Thymus (tissue), 11 donors: ENCODE data around the gene TP53I13. TPM values are rescaled to one million over a fixed set of nuclear protein-coding genes. Genes with fewer than 3 reads are reported as not detected.

Experiments used
- DNase-seq, 9 donors: peaks; one replicate each; pipeline ENCODE4 v3.0.0-alpha.2; 2013; ENCODE audit warnings: low spot score in 9 of 9, low read depth in 6 of 9, missing footprints in 1 of 9
- H3K27ac ChIP-seq, 2 donors: one replicate each; pipeline ENCODE4 v1.5.1; 2013; ENCODE audit warnings: control low read depth in 1 of 2, low read depth in 1 of 2, low read length in 1 of 2, mild to moderate bottlenecking in 1 of 2, moderate library complexity in 1 of 2
- H3K27me3 ChIP-seq, 2 donors: one replicate each; pipeline ENCODE4 v1.5.1; 2013; ENCODE audit warnings: low read length in 1 of 2; ENCODE audit not compliant: control insufficient read depth in 2 of 2, insufficient read depth in 1 of 2
- H3K36me3 ChIP-seq, 2 donors: one replicate each; pipeline ENCODE4 v1.5.1; 2013; ENCODE audit warnings: low read length in 1 of 2, mild to moderate bottlenecking in 1 of 2, moderate library complexity in 1 of 2; ENCODE audit not compliant: control insufficient read depth in 2 of 2, insufficient read depth in 2 of 2
- H3K4me1 ChIP-seq, 2 donors: one replicate each; pipeline ENCODE4 v1.5.1; 2013; ENCODE audit warnings: low read length in 2 of 2; ENCODE audit not compliant: control insufficient read depth in 2 of 2, insufficient read depth in 2 of 2
- H3K4me3 ChIP-seq, 2 donors: one replicate each; pipeline ENCODE4 v1.5.1; 2013; ENCODE audit warnings: low read length in 2 of 2, control low read depth in 1 of 2, mild to moderate bottlenecking in 1 of 2
- H3K9me3 ChIP-seq, 2 donors: one replicate each; pipeline ENCODE4 v1.5.1; 2013; ENCODE audit warnings: low read length in 1 of 2, mild to moderate bottlenecking in 1 of 2; ENCODE audit not compliant: control insufficient read depth in 2 of 2, insufficient read depth in 1 of 2
- WGBS: extraction: QIAGEN DNeasy Blood & Tissue Kit; methylation state at CpG from one replicate; pipeline ENCODE4 v1.1.7; 2013; 5-methylcytosine and 5-hydroxymethylcytosine counted together
- polyA plus RNA-seq: library from polyadenylated mRNA; stranded (reverse); fragments of 200-250 nt; gene quantifications from one replicate; pipeline ENCODE4 v1.2.3, GENCODE V29; 2013
- total RNA-seq: library from RNA; stranded (reverse); fragments of 120-200 nt; gene quantifications from one replicate; pipeline ENCODE4 v1.2.4, GENCODE V29; 2013
- donor health status: healthy.

The TP53I13 gene
- total and polyA plus RNA-seq, 2 donors = 22.7 to 98.2 TPM

- Histone ChIP-seq H3K4me3 (peak overlapping the region; percentile 42 to 84), H3K27me3 (peaks cover 0 to 24% of the 10 kb centered on the region in 2 donors), H3K9me3 (peaks cover 0 to 8% of the 10 kb centered on the region in 2 donors), H3K36me3 (no peaks in the 10 kb centered on the region), H3K4me1 (peaks cover 37 to 44% of the 10 kb centered on the region in 2 donors), H3K27ac (peak overlapping the region in 1 of 2 donors; percentile 3)
- peak in 1 of 9 donors; percentile 51 for DNase-seq
- 4% methylated on average over 63 of the region's 64 CpGs for WGBS
Observed at GRCh38 chr17:29593591-29594518, 25.4 kb downstream of the TP53I13 start.

GRCh38 chr17:29594519-29595090 is 26.1 kb downstream of the TP53I13 start:
- DNase-seq = no peak
- WGBS = 96% methylated on average over 11 of the region's 11 CpGs
- peaks cover 0 to 8% of the 10 kb centered on the region in 2 donors for H3K9me3 ChIP-seq
- H3K4me1 ChIP-seq = peaks cover 37 to 44% of the 10 kb centered on the region in 2 donors
- no peaks in the 10 kb centered on the region for H3K36me3 ChIP-seq
- no peak overlapping the region for H3K4me3 ChIP-seq
- H3K27ac ChIP-seq = no peak overlapping the region
- peaks cover 0 to 25% of the 10 kb centered on the region in 2 donors for H3K27me3 ChIP-seq

GRCh38 chr17:29595107-29595942 is 26.8 kb downstream of the TP53I13 start:
- Histone ChIP-seq H3K27ac (no peak overlapping the region), H3K4me1 (peaks cover 31 to 37% of the 10 kb centered on the region in 2 donors), H3K36me3 (no peaks in the 10 kb centered on the region), H3K27me3 (peaks cover 0 to 25% of the 10 kb centered on the region in 2 donors), H3K4me3 (no peak overlapping the region), H3K9me3 (peaks cover 0 to 8% of the 10 kb centered on the region in 2 donors)
- 92% methylated on average over 7 of the region's 7 CpGs for WGBS
- no peak for DNase-seq

- DNase-seq = no peak
- WGBS = 96% methylated on average over 12 of the region's 12 CpGs
- H3K27me3 ChIP-seq = peaks cover 0 to 25% of the 10 kb centered on the region in 2 donors
- no peaks in the 10 kb centered on the region for H3K36me3 ChIP-seq
- peaks cover 0 to 7% of the 10 kb centered on the region in 2 donors for H3K9me3 ChIP-seq
- H3K4me3 ChIP-seq = no peak overlapping the region
- no peak overlapping the region for H3K27ac ChIP-seq
- H3K4me1 ChIP-seq = peaks cover 23 to 29% of the 10 kb centered on the region in 2 donors
Observed at GRCh38 chr17:29595943-29596774, 27.7 kb downstream of the TP53I13 start.

- Histone ChIP-seq H3K27me3 (peaks cover 0 to 25% of the 10 kb centered on the region in 2 donors), H3K4me3 (no peak overlapping the region), H3K36me3 (no peaks in the 10 kb centered on the region), H3K9me3 (peaks cover 0 to under 1% of the 10 kb centered on the region in 2 donors), H3K4me1 (peaks cover 17 to 23% of the 10 kb centered on the region in 2 donors), H3K27ac (no peak overlapping the region)
- DNase-seq = no peak
- WGBS = 92% methylated on average over 9 of the region's 9 CpGs
Observed at GRCh38 chr17:29596811-29597210, 28.3 kb downstream of the TP53I13 start.

- DNase-seq = no peak
- WGBS = 93% methylated on average over 13 of the region's 13 CpGs
- H3K4me1 ChIP-seq = peaks cover 10 to 15% of the 10 kb centered on the region in 2 donors
- peaks cover 0 to 25% of the 10 kb centered on the region in 2 donors for H3K27me3 ChIP-seq
- H3K9me3 ChIP-seq = no peaks in the 10 kb centered on the region
- H3K36me3 ChIP-seq = no peaks in the 10 kb centered on the region
- H3K27ac ChIP-seq = no peak overlapping the region
- H3K4me3 ChIP-seq = no peak overlapping the region
Observed at GRCh38 chr17:29597361-29598172, 29.1 kb downstream of the TP53I13 start.

- Histone ChIP-seq H3K9me3 (no peaks in the 10 kb centered on the region), H3K36me3 (no peaks in the 10 kb centered on the region), H3K4me1 (no peaks in the 10 kb centered on the region), H3K27ac (no peak overlapping the region), H3K27me3 (peaks cover 0 to 2% of the 10 kb centered on the region in 2 donors), H3K4me3 (no peak overlapping the region)
- DNase-seq = no peak
- WGBS = 99% methylated on average over 6 of the region's 6 CpGs
Observed at GRCh38 chr17:29603109-29603674, 34.7 kb downstream of the TP53I13 start.
